ENCODE data around the gene LAIR2.

The LAIR2 gene

GRCh38 chr19:54457773-54458647 lies 44.6 kb upstream of the LAIR2 start:
- Histone ChIP-seq H3K27ac (ENCODE audit: low read depth, low read length) (no peak overlapping the region), H3K27me3 (ENCODE audit: insufficient read depth, low read length, poor library complexity) (no peaks in the 10 kb centered on the region), H3K56ac (ENCODE audit: low read length) (no peak overlapping the region), H3K4ac (ENCODE audit: low read depth, low read length) (no peak overlapping the region), H4K8ac (ENCODE audit: low read depth, low read length) (no peak overlapping the region), H3K4me3 (ENCODE audit: low read length) (no peak overlapping the region), H3K9ac (ENCODE audit: low read length) (no peak overlapping the region), H4K5ac (ENCODE audit: low read length) (no peak overlapping the region), H3K23ac (ENCODE audit: low read length) (no peak overlapping the region), H2BK15ac (replicated peaks; ENCODE audit: low read depth) (no peak overlapping the region), H3K79me1 (ENCODE audit: low read length) (peaks cover 23% of the 10 kb centered on the region), H3K4me2 (ENCODE audit: low read length) (no peak overlapping the region), H2BK5ac (ENCODE audit: low read length) (no peak overlapping the region), H3K79me2 (ENCODE audit: control insufficient read depth, insufficient read depth, low read length) (peaks cover 5% of the 10 kb centered on the region), H2AK5ac (ENCODE audit: low read length) (no peak overlapping the region), H2BK120ac (ENCODE audit: low read depth, low read length) (no peak overlapping the region), H3K18ac (ENCODE audit: low read length) (no peak overlapping the region), H3K4me1 (ENCODE audit: control insufficient read depth, low read depth, low read length) (peaks cover 5% of the 10 kb centered on the region), H3K36me3 (ENCODE audit: control insufficient read depth, insufficient read depth, low read length) (peaks cover 48% of the 10 kb centered on the region)
- no peak for DNase-seq
- whole genome bisulfite sequencing (ENCODE audit: extremely low coverage, insufficient coverage, low lambda C conversion rate) = no CpG with 5 or more reads among the region's 42 CpGs

- no peak overlapping the region for H4K8ac ChIP-seq (ENCODE audit: low read depth, low read length)
- peaks cover 41% of the 10 kb centered on the region for H3K36me3 ChIP-seq (ENCODE audit: control insufficient read depth, insufficient read depth, low read length)
- no peak overlapping the region for H2BK120ac ChIP-seq (ENCODE audit: low read depth, low read length)
- H3K4me2 ChIP-seq (ENCODE audit: low read length) = no peak overlapping the region
- no peak overlapping the region for H3K4me3 ChIP-seq (ENCODE audit: low read length)
- H2BK15ac ChIP-seq (replicated peaks; ENCODE audit: low read depth) = no peak overlapping the region
- no peak overlapping the region for H3K27ac ChIP-seq (ENCODE audit: low read depth, low read length)
- no peak overlapping the region for H3K56ac ChIP-seq (ENCODE audit: low read length)
- H3K23ac ChIP-seq (ENCODE audit: low read length) = no peak overlapping the region
- H3K79me2 ChIP-seq (ENCODE audit: control insufficient read depth, insufficient read depth, low read length) = peaks cover 4% of the 10 kb centered on the region
- H3K4me1 ChIP-seq (ENCODE audit: control insufficient read depth, low read depth, low read length) = peaks cover 5% of the 10 kb centered on the region
- peaks cover 18% of the 10 kb centered on the region for H3K79me1 ChIP-seq (ENCODE audit: low read length)
- no peak overlapping the region for H3K18ac ChIP-seq (ENCODE audit: low read length)
- H2AK5ac ChIP-seq (ENCODE audit: low read length) = no peak overlapping the region
- DNase-seq = no peak
- no peak overlapping the region for H3K9ac ChIP-seq (ENCODE audit: low read length)
- no peak overlapping the region for H4K5ac ChIP-seq (ENCODE audit: low read length)
- H3K4ac ChIP-seq (ENCODE audit: low read depth, low read length) = no peak overlapping the region
- no peaks in the 10 kb centered on the region for H3K27me3 ChIP-seq (ENCODE audit: insufficient read depth, low read length, poor library complexity)
- WGBS (ENCODE audit: extremely low coverage, insufficient coverage, low lambda C conversion rate) = no CpG with 5 or more reads among the region's 11 CpGs
- no peak overlapping the region for H2BK5ac ChIP-seq (ENCODE audit: low read length)
These were observed 43.9 kb upstream of the LAIR2 start for GRCh38 chr19:54458648-54459281.

GRCh38 chr19:54459282-54460229 lies 43.1 kb upstream of the LAIR2 start:
- Histone ChIP-seq H3K4me3 (ENCODE audit: low read length) (no peak overlapping the region), H3K27me3 (ENCODE audit: insufficient read depth, low read length, poor library complexity) (no peaks in the 10 kb centered on the region), H3K4me1 (ENCODE audit: control insufficient read depth, low read depth, low read length) (peaks cover 5% of the 10 kb centered on the region), H2AK5ac (ENCODE audit: low read length) (no peak overlapping the region), H3K36me3 (ENCODE audit: control insufficient read depth, insufficient read depth, low read length) (peaks cover 34% of the 10 kb centered on the region), H3K79me1 (ENCODE audit: low read length) (peaks cover 14% of the 10 kb centered on the region), H2BK5ac (ENCODE audit: low read length) (no peak overlapping the region), H4K5ac (ENCODE audit: low read length) (no peak overlapping the region), H3K9ac (ENCODE audit: low read length) (no peak overlapping the region), H2BK120ac (ENCODE audit: low read depth, low read length) (no peak overlapping the region), H3K23ac (ENCODE audit: low read length) (no peak overlapping the region), H2BK15ac (replicated peaks; ENCODE audit: low read depth) (no peak overlapping the region), H4K8ac (ENCODE audit: low read depth, low read length) (no peak overlapping the region), H3K4me2 (ENCODE audit: low read length) (no peak overlapping the region), H3K27ac (ENCODE audit: low read depth, low read length) (no peak overlapping the region), H3K56ac (ENCODE audit: low read length) (no peak overlapping the region), H3K79me2 (ENCODE audit: control insufficient read depth, insufficient read depth, low read length) (peaks cover 4% of the 10 kb centered on the region), H3K18ac (ENCODE audit: low read length) (no peak overlapping the region), H3K4ac (ENCODE audit: low read depth, low read length) (no peak overlapping the region)
- no peak for DNase-seq
- no CpG with 5 or more reads among the region's 16 CpGs for WGBS (ENCODE audit: extremely low coverage, insufficient coverage, low lambda C conversion rate)

GRCh38 chr19:54460230-54461005 lies 42.2 kb upstream of the LAIR2 start:
- H3K79me2 ChIP-seq (ENCODE audit: control insufficient read depth, insufficient read depth, low read length) = peaks cover 4% of the 10 kb centered on the region
- H3K27me3 ChIP-seq (ENCODE audit: insufficient read depth, low read length, poor library complexity) = no peaks in the 10 kb centered on the region
- no peak overlapping the region for H3K18ac ChIP-seq (ENCODE audit: low read length)
- H4K5ac ChIP-seq (ENCODE audit: low read length) = no peak overlapping the region
- H3K4me3 ChIP-seq (ENCODE audit: low read length) = no peak overlapping the region
- peaks cover 5% of the 10 kb centered on the region for H3K4me1 ChIP-seq (ENCODE audit: control insufficient read depth, low read depth, low read length)
- DNase-seq = no peak
- H2BK5ac ChIP-seq (ENCODE audit: low read length) = no peak overlapping the region
- no peak overlapping the region for H2BK15ac ChIP-seq (replicated peaks; ENCODE audit: low read depth)
- peaks cover 29% of the 10 kb centered on the region for H3K36me3 ChIP-seq (ENCODE audit: control insufficient read depth, insufficient read depth, low read length)
- H3K56ac ChIP-seq (ENCODE audit: low read length) = no peak overlapping the region
- no peak overlapping the region for H3K27ac ChIP-seq (ENCODE audit: low read depth, low read length)
- no peak overlapping the region for H2BK120ac ChIP-seq (ENCODE audit: low read depth, low read length)
- no peak overlapping the region for H3K23ac ChIP-seq (ENCODE audit: low read length)
- no peak overlapping the region for H2AK5ac ChIP-seq (ENCODE audit: low read length)
- no peak overlapping the region for H3K4ac ChIP-seq (ENCODE audit: low read depth, low read length)
- no peak overlapping the region for H3K4me2 ChIP-seq (ENCODE audit: low read length)
- H3K9ac ChIP-seq (ENCODE audit: low read length) = no peak overlapping the region
- no CpG with 5 or more reads among the region's 39 CpGs for WGBS (ENCODE audit: extremely low coverage, insufficient coverage, low lambda C conversion rate)
- peaks cover 14% of the 10 kb centered on the region for H3K79me1 ChIP-seq (ENCODE audit: low read length)
- H4K8ac ChIP-seq (ENCODE audit: low read depth, low read length) = no peak overlapping the region

- no peak overlapping the region for H2BK120ac ChIP-seq (ENCODE audit: low read depth, low read length)
- no peak overlapping the region for H3K23ac ChIP-seq (ENCODE audit: low read length)
- H3K27ac ChIP-seq (ENCODE audit: low read depth, low read length) = no peak overlapping the region
- H2BK15ac ChIP-seq (replicated peaks; ENCODE audit: low read depth) = no peak overlapping the region
- WGBS (ENCODE audit: extremely low coverage, insufficient coverage, low lambda C conversion rate) = no CpG with 5 or more reads among the region's 27 CpGs
- no peak overlapping the region for H4K8ac ChIP-seq (ENCODE audit: low read depth, low read length)
- H3K4ac ChIP-seq (ENCODE audit: low read depth, low read length) = no peak overlapping the region
- no peak overlapping the region for H4K5ac ChIP-seq (ENCODE audit: low read length)
- H3K56ac ChIP-seq (ENCODE audit: low read length) = no peak overlapping the region
- H3K18ac ChIP-seq (ENCODE audit: low read length) = no peak overlapping the region
- no peaks in the 10 kb centered on the region for H3K27me3 ChIP-seq (ENCODE audit: insufficient read depth, low read length, poor library complexity)
- no peak overlapping the region for H3K4me2 ChIP-seq (ENCODE audit: low read length)
- H3K9ac ChIP-seq (ENCODE audit: low read length) = no peak overlapping the region
- H3K4me3 ChIP-seq (ENCODE audit: low read length) = no peak overlapping the region
- H3K79me2 ChIP-seq (ENCODE audit: control insufficient read depth, insufficient read depth, low read length) = peaks cover 4% of the 10 kb centered on the region
- peaks cover 14% of the 10 kb centered on the region for H3K79me1 ChIP-seq (ENCODE audit: low read length)
- H3K4me1 ChIP-seq (ENCODE audit: control insufficient read depth, low read depth, low read length) = peaks cover 5% of the 10 kb centered on the region
- no peak overlapping the region for H2BK5ac ChIP-seq (ENCODE audit: low read length)
- no peak overlapping the region for H2AK5ac ChIP-seq (ENCODE audit: low read length)
- H3K36me3 ChIP-seq (ENCODE audit: control insufficient read depth, insufficient read depth, low read length) = peaks cover 29% of the 10 kb centered on the region
- DNase-seq = no peak
These were observed 41.4 kb upstream of the LAIR2 start for GRCh38 chr19:54461210-54461609.

All from mesendoderm (in vitro differentiated cells).